DMS114 treated with DMSO at 0.1 percent for 48 hours (cell line): ENCODE data around the gene P2RX6.
"Not testable (repeated sequence)": the region's sequence is repeated elsewhere in the genome, so short reads cannot be mapped to it uniquely, and the experiment has no call there.

Experiments
- DNase-seq: peaks from one replicate; lab custom pipeline; 2025; ENCODE audit not compliant: unreplicated experiment; lab: John Stamatoyannopoulos, UW

Gene P2RX6

GRCh38 chr22:21071796-21072195 lies 56.8 kb downstream of the P2RX6 start:
- not testable (repeated sequence) for DNase-seq

DNA sequence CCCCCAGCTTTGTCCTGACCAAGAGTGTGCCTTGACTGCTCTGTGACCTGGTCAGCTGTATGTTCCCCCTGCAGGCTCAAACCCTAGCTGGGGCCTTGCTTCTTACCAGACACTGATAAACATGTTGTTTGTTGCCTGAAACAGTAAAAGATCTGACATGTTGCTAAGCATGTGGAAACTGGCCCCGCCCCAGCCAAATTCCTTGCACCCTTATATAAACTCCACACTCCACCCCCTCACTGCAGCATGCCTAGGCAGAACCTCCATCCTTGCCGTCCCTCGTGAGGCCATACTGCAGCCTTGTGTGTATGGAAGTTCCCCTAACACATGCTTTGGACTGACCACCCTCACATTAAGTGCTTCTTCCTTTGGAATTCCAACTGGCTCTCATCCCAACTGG lies 58.1 kb downstream of the P2RX6 start:
- DNase-seq = no peak

DNA sequence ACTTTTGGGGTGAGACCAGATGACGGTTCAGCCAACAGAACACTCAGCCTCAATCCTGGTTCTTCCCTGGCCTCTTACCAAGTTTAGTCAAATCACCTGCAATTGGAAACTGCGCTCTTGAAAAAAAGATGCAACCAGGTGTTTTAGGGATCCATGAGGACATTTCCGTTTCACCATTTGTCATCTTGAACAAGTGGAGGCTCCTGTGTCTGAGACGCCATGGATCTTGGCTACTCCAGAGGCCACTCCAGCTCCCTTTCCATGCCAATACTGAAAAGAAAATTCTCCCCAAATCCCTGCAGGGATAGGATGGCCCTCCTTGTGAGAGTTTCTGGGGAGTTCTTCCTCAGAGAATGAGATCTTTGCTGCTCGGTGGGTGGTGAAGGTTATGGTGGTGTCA lies 58.5 kb downstream of the P2RX6 start:
- DNase-seq = no peak

DNA sequence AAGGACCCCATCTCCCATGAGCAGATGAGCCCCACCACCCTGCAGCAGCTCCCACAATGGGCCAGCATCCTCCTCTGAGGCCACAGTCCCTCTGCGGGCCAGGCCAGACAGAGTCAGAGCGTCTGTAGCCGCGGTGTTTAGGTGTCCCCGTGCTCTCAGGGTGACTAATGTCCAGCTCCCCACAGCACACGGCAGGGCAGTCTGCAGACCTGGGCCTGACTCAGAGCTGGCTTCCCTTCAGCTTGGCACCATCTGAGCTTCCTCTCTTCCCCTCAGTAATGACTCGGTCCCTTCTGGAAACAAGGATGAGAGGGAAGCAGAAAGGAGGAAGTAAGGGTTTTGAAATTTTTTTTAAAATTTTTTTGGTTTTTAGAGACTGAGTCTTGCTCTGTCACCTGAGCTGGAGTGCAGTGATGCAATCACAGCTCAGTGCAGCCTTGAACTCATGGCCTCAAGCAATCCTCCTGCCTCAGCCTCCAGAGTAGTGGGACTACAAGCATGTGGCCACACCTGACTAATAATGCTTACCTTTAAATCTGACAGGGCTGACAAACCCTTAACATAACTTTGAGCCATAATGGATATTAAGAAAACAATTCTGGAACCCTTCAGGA lies 59.2 kb downstream of the P2RX6 start:
- no peak for DNase-seq

DNA sequence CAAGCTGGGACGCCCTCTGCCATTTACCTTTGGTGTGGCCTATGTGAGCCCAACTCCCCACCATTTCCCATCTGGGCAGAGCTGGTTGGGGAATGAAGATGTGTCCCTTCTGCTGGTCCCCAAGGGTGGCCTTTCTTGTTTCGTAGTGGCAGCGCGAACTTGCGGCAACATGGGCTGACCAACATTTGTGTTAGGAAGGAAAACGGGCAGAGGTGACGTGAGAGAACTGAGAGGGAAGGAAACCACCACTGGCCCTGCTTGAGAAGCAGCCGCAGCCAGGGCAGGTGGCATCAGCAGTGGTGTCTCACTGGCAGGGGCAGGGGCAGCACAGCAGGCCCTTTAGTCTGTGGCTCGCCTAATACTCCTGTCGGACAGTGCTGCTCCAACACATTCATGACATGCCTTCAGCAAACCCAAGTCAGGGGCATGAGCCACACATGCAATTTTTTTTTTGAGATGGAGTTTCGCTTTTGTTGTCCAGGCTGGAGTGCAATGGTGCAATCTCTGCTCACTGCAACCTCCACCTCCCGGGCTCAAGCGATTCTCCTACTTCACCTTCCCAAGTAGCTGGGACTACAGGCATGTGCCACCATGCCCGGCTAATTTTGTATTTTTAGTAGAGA lies 60.7 kb downstream of the P2RX6 start:
- DNase-seq = no peak

- no peak for DNase-seq
These were observed 62.1 kb downstream of the P2RX6 start for GRCh38 chr22:21076912-21077625.
